ENCODE results near the gene DDT.
A peak's percentile ranks its signal among the peaks of the same experiment; 100 is the strongest.
"Not testable (repeated sequence)": the region's sequence is repeated elsewhere in the genome, so short reads cannot be mapped to it uniquely, and the experiment has no call there.

The DDT gene

DNA sequence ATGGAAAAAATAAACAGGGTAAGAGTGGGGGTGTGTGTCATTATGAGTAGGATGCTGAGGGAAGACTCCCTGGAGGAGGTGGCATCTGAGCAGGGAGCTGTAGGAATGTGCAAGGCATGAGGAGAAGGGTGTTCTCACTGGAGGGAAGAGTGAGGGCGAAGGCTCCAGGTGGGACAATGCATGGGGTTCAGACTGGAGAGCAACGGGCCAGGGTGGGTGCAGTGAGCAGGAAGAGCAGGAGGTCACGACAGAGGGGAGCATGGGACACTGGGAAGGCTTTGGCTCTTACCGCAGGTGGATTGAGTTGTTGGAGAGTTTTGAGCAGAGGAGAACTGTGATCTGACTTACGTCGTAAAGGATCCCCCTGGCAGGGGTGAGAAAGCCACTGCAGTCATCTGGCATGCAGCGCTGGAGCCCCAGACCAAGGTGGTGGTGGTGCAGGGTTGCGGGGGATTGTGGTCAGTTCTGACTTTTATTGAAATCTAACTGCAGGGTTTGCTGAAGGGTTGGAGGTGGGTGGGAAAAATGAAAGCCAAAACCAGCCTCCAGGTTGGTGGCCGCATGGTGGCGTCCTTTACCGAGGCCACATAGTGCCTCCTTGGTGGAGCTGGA is 21.3 kb downstream of the DDT start:
- DNase-seq (ENCODE audit: low read depth) = not testable (repeated sequence)

DNA sequence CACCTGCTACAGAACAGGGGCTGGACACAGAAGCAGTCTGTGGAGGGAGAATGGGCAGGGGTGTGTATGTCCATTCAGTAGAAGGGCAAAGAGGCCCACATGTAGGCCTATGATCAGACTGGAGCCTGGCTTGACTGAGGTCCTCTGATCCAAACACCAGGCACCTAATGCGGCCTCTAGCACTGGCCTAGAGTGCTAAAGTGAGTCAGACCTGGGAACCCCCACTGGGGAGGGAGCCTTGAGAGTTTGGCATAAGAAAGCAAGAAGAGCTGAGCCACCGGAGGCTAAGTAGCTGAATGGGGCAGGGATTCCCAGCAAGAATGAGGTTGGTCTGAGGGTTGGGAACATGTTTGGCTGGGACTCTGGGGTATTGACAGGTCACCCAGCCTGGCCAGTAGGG is 22.9 kb downstream of the DDT start:
- peak; percentile 10 for DNase-seq (ENCODE audit: low read depth)

GRCh38 chr22:23949764-23950163 is 24.5 kb downstream of the DDT start:
- DNase-seq (ENCODE audit: low read depth) = not testable (repeated sequence)

DNA sequence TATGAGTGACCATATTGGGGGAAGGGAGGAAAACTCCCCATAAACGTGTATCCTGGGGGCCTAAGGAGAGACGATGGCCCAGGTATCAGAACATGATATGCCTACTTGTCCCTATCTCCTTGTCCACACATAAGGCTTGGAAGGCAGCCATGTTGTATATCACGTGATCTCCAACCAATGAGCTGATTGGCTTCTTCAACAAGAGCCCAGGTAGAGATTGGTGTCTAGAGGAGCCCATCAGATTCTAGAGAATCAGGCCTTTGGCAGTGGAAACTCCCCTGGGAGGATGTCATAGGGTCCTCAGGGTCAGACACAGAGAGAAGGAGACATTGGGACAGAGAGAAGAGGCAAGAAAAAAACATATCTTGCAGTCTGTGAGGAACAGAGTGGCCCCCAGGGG is 26.9 kb downstream of the DDT start:
- DNase-seq (ENCODE audit: low read depth) = not testable (repeated sequence)

- DNase-seq (ENCODE audit: low read depth) = not testable (repeated sequence)
These were observed 34.1 kb downstream of the DDT start for GRCh38 chr22:23940166-23940565.

GRCh38 chr22:23939017-23939357 is 35.3 kb downstream of the DDT start:
- DNase-seq (ENCODE audit: low read depth) = no peak

DNA sequence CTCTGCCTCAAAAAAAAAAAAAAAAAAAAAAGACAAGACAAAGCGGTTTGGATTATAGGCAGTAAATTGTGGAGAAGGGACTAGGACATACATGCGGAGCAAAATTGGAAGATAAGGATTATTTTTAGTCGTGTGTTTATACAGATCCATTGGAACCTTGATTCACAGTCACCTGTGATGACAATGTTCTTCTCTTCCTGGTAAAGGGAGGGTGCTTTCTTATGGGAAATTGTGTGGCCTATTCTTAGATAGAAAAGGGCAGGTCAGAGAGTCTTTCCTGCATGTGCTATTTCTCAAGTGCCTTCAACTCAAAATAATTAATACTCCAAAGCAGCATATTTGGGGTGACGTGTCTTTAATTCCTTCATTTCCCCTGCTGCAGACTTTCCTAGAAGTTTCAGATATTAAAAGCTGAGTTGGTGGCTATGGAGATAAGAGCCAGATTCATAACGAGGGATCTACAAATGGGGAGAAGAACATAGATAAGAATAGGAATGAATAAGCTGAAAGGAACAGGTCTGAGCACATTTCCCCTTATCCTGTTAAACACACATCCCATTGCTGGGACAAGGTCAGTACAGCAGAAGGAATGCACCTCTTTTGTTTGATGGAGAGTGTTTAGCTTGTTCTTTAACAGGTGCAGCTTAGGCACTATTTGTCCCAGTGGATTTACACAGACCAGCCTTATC is 35.8 kb downstream of the DDT start:
- DNase-seq (ENCODE audit: low read depth) = no peak

GRCh38 chr22:23926561-23926960 is 47.7 kb downstream of the DDT start:
- DNase-seq (ENCODE audit: low read depth) = no peak

- no peak for DNase-seq (ENCODE audit: low read depth)
These were observed 49.1 kb downstream of the DDT start for GRCh38 chr22:23925020-23925606.

DNA sequence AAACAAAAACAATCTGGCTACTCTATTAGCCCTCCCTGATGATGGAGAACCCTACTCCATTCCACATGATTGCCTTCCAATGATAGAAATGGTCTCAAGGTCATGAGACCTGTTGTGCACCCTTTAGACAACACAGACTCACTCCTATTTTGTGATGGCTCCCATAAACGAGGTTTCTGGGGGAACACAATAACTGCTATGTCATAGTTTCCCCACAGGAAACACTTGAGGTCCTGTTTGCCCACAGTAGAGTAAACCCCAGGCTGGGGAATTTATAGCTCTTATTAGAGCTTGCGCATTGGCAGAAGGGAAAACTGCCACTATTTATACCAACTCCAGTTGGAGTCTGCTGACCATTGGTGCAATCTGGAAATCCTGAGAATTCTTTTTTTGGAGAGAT is 51.3 kb downstream of the DDT start:
- no peak for DNase-seq (ENCODE audit: low read depth)

- DNase-seq (ENCODE audit: low read depth) = not testable (repeated sequence)
These were observed 52.5 kb downstream of the DDT start for GRCh38 chr22:23921586-23922201.

All from stromal cell of bone marrow (primary cell).